ENCODE measurements around the gene GLB1L. TPM values are rescaled to one million over a fixed set of nuclear protein-coding genes. Genes with fewer than 3 reads are reported as not detected.

Gene GLB1L
- total and polyA plus RNA-seq, 4 donors, result 2.3 to 5.2 (median 2.6) TPM

DNA sequence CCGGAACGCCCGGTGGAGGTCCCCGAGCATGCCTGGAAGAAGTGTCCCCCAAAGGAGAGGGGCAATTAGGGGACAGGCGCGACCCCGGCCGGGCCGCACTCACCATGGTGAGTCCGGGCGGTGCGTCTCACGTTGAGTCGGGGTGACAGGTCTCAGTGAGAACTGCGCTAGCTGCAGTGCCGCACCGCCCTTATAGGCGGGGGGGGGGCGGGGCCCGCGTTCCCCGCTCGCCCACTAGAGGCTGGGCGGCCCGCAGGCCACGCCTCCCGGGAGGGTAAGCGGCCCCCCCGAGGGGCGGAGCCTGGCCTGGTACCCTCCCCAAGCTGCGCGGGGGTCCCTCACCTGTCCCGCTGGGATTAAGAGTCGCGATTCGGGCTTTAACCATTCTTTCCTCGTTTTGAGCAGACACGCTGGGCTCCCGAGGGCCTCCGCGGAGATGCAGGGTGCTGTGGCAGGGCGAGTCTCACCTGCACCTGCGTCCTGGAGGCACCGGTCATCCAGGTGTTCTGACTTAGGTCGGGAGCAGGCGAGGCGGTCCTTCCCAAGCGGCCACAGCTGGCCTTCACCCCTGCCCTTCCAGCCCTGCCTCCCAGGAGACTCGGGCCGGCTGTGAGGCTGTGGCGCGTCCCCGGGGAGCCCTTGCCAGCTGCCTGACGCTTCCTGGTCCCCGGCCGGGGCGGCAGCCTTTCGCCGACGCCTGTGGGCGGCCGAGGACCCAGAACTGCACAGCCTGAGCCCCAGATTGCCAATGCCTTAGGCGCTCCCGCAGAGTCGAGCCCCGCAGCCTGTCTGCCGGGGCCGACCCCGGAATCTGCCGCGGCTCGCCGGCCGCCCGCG is 8.7 kb upstream of the GLB1L start, which contains the start of gene TUBA4A:
Gene TUBA4A (minus strand): TSS at position 166 of the 837 bp plus-strand sequence. CDS start 60 bp downstream, at position 106.
- DNase-seq (ENCODE audit: low spot score), result peak; percentile 88
- peak within 1 kb of the TSS; percentile 65 to 79 for H3K27ac ChIP-seq (ENCODE audit: low read depth in 1 of 2, low read length in 2 of 2)
- H3K27me3 ChIP-seq (ENCODE audit: control insufficient read depth in 4 of 4, insufficient read depth in 4 of 4, low read length in 3 of 4), result no peaks in the 10 kb centered on the region
- peak within 1 kb of the TSS; percentile 63 to 86 (median 64) for H3K4me3 ChIP-seq (ENCODE audit: low read depth in 1 of 3, low read length in 3 of 3)
- H3K4me1 ChIP-seq (ENCODE audit: control insufficient read depth in 4 of 4, insufficient read depth in 4 of 4, low read length in 3 of 4), result peaks cover 13 to 41% (median 29%) of the 10 kb centered on the region in 4 donors
- no peaks in the 10 kb centered on the region for H3K9me3 ChIP-seq (ENCODE audit: control insufficient read depth in 4 of 4, low read length in 3 of 4)
- under 1% methylated on average over 76 of the region's 76 CpGs for WGBS
- TF ChIP-seq HNF4G (IDR thresholded peaks at IDR 0.05) (no peak), MAX (IDR thresholded peaks at IDR 0.05) (no peak), YY1 (IDR thresholded peaks at IDR 0.05) (peak; percentile 54), EGR1 (IDR thresholded peaks at IDR 0.05; ENCODE audit: low read depth in 2 of 2) (no peak), CTCF (IDR thresholded peaks at IDR 0.05; ENCODE audit: low read depth, low read length, missing input control) (peak; percentile 8), TAF1 (conservative IDR thresholded peaks at IDR 0.05) (peak; percentile 82), SP1 (IDR thresholded peaks at IDR 0.05) (peak; percentile 61), RAD21 (IDR thresholded peaks at IDR 0.05) (peak; percentile 29 to 33), FOXA2 (IDR thresholded peaks at IDR 0.05) (no peak), JUND (IDR thresholded peaks at IDR 0.05) (no peak), FOXA1 (IDR thresholded peaks at IDR 0.05) (no peak), GABPA (IDR thresholded peaks at IDR 0.05 in 1 of 2, conservative IDR thresholded peaks at IDR 0.05 in 1 of 2) (no peak), NR2F2 (IDR thresholded peaks at IDR 0.05) (no peak), HNF4A (conservative IDR thresholded peaks at IDR 0.05) (no peak), RXRA (IDR thresholded peaks at IDR 0.05) (no peak), ZBTB33 (IDR thresholded peaks at IDR 0.05) (no peak)
- TF ChIP-seq, protein P1, sequence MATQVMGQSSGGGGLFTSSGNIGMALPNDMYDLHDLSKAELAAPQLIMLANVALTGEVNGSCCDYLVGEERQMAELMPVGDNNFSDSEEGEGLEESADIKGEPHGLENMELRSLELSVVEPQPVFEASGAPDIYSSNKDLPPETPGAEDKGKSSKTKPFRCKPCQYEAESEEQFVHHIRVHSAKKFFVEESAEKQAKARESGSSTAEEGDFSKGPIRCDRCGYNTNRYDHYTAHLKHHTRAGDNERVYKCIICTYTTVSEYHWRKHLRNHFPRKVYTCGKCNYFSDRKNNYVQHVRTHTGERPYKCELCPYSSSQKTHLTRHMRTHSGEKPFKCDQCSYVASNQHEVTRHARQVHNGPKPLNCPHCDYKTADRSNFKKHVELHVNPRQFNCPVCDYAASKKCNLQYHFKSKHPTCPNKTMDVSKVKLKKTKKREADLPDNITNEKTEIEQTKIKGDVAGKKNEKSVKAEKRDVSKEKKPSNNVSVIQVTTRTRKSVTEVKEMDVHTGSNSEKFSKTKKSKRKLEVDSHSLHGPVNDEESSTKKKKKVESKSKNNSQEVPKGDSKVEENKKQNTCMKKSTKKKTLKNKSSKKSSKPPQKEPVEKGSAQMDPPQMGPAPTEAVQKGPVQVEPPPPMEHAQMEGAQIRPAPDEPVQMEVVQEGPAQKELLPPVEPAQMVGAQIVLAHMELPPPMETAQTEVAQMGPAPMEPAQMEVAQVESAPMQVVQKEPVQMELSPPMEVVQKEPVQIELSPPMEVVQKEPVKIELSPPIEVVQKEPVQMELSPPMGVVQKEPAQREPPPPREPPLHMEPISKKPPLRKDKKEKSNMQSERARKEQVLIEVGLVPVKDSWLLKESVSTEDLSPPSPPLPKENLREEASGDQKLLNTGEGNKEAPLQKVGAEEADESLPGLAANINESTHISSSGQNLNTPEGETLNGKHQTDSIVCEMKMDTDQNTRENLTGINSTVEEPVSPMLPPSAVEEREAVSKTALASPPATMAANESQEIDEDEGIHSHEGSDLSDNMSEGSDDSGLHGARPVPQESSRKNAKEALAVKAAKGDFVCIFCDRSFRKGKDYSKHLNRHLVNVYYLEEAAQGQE (IDR thresholded peaks at IDR 0.05), result peak; percentile 93
- TF ChIP-seq, protein P2, sequence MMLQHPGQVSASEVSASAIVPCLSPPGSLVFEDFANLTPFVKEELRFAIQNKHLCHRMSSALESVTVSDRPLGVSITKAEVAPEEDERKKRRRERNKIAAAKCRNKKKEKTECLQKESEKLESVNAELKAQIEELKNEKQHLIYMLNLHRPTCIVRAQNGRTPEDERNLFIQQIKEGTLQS (IDR thresholded peaks at IDR 0.05), result no peak
- peak within 1 kb of the TSS; percentile 65 to 83 for H3K9ac ChIP-seq (ENCODE audit: low read depth in 1 of 2, low read length in 2 of 2)
- H3K36me3 ChIP-seq (ENCODE audit: control insufficient read depth in 4 of 4, insufficient read depth in 3 of 4, low read depth in 1 of 4, low read length in 3 of 4), result peaks cover 0 to 3% (median 0%) of the 10 kb centered on the region in 4 donors
